ENCODE data around the gene ITPR1. TPM values are rescaled to one million over a fixed set of nuclear protein-coding genes. Genes with fewer than 3 reads are reported as not detected.

ITPR1 gene
- total RNA-seq, 2 experiments from 2014 or later = 48.6 to 55.6 TPM

DNA sequence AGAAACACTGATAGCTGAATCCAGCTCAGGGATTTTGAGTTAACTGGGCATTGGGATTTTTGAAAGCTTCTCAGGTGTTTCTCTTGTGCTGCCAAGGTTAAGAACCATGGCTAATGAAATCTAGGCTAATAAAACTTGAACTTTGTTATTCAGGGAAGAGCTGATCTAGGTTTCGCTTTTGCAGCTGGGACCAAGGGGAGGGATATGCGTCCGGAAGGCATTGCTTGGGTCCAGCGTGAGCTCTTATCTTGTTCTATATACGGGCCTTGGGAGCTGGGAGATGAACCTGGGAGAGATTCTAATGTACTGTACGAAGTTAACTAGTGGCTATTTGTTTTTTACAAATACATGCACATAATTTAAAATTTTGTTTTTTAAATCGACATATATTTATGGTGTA lies 29.8 kb downstream of the ITPR1 start:
- Mint-ChIP-seq H3K9me3 (ENCODE audit: low read depth) (no peaks in the 10 kb centered on the region), H3K27me3 (no peaks in the 10 kb centered on the region), H3K36me3 (ENCODE audit: low read depth) (peaks cover 11% of the 10 kb centered on the region), H3K4me1 (peaks cover 33% of the 10 kb centered on the region), H3K27ac (no peak overlapping the region), H3K4me3 (no peak overlapping the region)
- ATAC-seq = no peak
- intact Hi-C loops (cut with DNase I, micrococcal nuclease) = no loop called here
- ChIA-PET POLR2A (no interaction called here), CTCF (interaction anchor here (0.6 to 6.2 kb wide), 4 partner anchors 10 to 111 kb away, joined by 3 to 28 read pairs (median 3); no protein-coding TSS in a partner anchor)
- no peak for DNase-seq

DNA sequence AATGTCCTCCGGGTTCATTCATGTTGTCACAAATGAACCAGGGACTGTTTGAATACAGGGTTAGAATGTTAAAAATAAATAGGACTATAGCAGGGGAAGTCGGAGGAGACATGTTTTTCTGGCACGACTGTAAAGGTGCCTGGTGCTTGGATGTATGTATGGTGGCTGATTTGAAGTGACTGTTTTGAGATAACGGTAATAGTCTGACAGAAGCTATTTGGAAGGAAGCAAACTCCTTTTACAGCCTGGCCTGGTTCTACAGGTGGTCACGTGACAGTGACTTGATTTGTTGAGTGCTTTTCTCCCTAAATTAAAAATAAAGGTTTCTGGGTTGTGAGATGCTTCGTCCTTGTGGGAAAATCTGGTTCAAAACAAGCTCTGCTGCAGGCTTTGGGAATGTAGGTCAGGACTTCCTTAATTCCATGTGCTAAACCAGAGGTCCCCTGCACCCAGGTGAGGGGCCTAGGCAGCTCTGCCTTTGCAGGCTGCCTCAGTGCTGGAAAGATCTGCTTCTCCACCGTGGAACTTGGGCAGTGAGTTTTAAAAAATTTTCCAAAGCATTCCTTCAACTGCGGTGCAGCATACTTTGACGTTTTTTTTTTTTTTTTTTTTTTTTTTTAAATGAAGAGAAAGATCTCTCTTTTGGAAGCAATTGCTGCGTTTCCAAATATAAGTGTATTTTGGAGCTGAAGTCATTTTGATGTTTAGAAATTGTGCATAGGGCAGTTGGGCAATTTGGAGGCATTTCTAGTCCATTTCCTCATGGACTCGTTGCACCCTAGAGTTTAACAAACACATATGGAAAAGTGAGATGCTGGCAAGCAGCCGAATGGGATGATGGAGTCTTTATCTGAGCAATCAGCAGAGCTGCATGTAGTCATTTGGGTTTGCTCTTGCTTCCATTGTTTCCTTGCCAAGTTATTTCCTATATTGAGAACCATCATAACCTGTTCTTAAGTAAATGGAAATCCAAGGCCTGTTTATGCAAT lies 30.9 kb downstream of the ITPR1 start:
- no peak for ATAC-seq
- CTCF ChIA-PET = interaction anchor here (1.0 to 6.2 kb wide), 3 partner anchors 15 to 216 kb away, joined by 3 to 28 read pairs (median 5); no protein-coding TSS in a partner anchor
- H3K4me1 Mint-ChIP-seq = peaks cover 22% of the 10 kb centered on the region
- H3K27ac Mint-ChIP-seq = no peak overlapping the region
- peaks cover 11% of the 10 kb centered on the region for H3K36me3 Mint-ChIP-seq (ENCODE audit: low read depth)
- intact Hi-C loops (cut with DNase I, micrococcal nuclease) = no loop called here
- H3K27me3 Mint-ChIP-seq = no peaks in the 10 kb centered on the region
- no peak overlapping the region for H3K4me3 Mint-ChIP-seq
- POLR2A ChIA-PET = no interaction called here
- DNase-seq = no peak
- H3K9me3 Mint-ChIP-seq (ENCODE audit: low read depth) = no peaks in the 10 kb centered on the region

- Mint-ChIP-seq H3K4me3 (no peak overlapping the region), H3K9me3 (ENCODE audit: low read depth) (no peaks in the 10 kb centered on the region), H3K36me3 (ENCODE audit: low read depth) (peaks cover 9% of the 10 kb centered on the region), H3K27me3 (no peaks in the 10 kb centered on the region), H3K4me1 (peaks cover 13% of the 10 kb centered on the region), H3K27ac (no peak overlapping the region)
- ATAC-seq (no peak), DNase-seq (no peak)
- intact Hi-C loops (cut with DNase I, micrococcal nuclease) = no loop called here
- CTCF ChIA-PET = no interaction called here
- POLR2A ChIA-PET = no interaction called here
Measured at GRCh38 chr3:4525560-4526223, 32.5 kb downstream of the ITPR1 start.

GRCh38 chr3:4528320-4528719 lies 35.2 kb downstream of the ITPR1 start:
- intact Hi-C loops (cut with DNase I, micrococcal nuclease) = no loop called here
- DNase-seq (no peak), ATAC-seq (no peak)
- Mint-ChIP-seq H3K27me3 (no peaks in the 10 kb centered on the region), H3K36me3 (ENCODE audit: low read depth) (peaks cover 9% of the 10 kb centered on the region), H3K9me3 (ENCODE audit: low read depth) (no peaks in the 10 kb centered on the region), H3K4me3 (no peak overlapping the region), H3K4me1 (peaks cover 21% of the 10 kb centered on the region), H3K27ac (no peak overlapping the region)
- ChIA-PET POLR2A (no interaction called here), CTCF (interaction anchor here (1.9 kb wide), 1 partner anchor 10 kb away, joined by 6 read pairs; no protein-coding TSS in a partner anchor)

DNA sequence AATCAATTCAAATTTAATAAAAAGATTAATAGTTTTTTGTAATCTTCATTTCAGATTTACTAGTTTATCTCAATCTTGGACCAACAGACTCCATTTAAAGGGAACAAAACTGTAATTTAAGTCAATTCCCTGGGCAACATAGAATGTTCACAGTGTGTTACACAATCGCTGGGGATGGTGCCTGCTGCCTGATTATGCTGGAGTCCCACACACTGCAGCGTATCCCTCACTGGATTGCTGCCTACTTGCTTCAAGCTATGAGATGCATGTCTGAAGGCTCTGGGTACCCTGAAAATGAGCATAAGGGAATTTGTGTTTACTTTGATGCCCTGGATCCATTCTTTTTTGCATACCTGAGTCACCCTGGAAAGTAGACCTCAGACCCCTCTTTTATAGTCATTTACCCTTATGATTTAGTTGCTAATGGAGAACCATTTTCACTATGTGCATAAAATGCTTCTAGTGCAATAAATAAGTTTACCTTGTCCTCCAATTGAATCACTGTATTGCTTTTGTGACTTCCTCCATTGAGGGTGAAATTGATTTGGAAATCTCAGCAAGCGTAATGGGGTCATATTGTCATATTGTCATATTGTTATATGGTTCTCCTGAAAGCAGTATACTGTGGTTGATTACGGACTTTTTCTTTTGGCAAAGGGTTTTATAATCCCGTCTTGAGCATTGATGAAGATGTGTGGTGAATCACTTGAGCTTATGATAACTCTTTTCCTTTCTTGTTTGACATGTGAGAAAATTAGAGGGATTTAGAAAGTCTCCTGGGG lies 35.9 kb downstream of the ITPR1 start:
- Mint-ChIP-seq H3K27me3 (no peaks in the 10 kb centered on the region), H3K27ac (no peak overlapping the region), H3K4me3 (no peak overlapping the region), H3K36me3 (ENCODE audit: low read depth) (peaks cover 5% of the 10 kb centered on the region), H3K4me1 (peaks cover 18% of the 10 kb centered on the region), H3K9me3 (ENCODE audit: low read depth) (no peaks in the 10 kb centered on the region)
- CTCF ChIA-PET = interaction anchor here (1.9 kb wide), 1 partner anchor 10 kb away, joined by 6 read pairs; no protein-coding TSS in a partner anchor
- ATAC-seq (no peak), DNase-seq (no peak)
- intact Hi-C loops (cut with DNase I, micrococcal nuclease) = no loop called here
- POLR2A ChIA-PET = no interaction called here

- intact Hi-C loops (cut with DNase I, micrococcal nuclease) = no loop called here
- ATAC-seq (no peak), DNase-seq (no peak)
- ChIA-PET CTCF (interaction anchor here (0.6 to 1.4 kb wide), 3 partner anchors 11 to 508 kb away, joined by 3 to 6 read pairs (median 4); no protein-coding TSS in a partner anchor), POLR2A (no interaction called here)
- no peak overlapping the region for H3K27ac Mint-ChIP-seq
- H3K4me3 Mint-ChIP-seq = no peak overlapping the region
- H3K4me1 Mint-ChIP-seq = peaks cover 22% of the 10 kb centered on the region
- H3K36me3 Mint-ChIP-seq (ENCODE audit: low read depth) = peaks cover 3% of the 10 kb centered on the region
- H3K9me3 Mint-ChIP-seq (ENCODE audit: low read depth) = no peaks in the 10 kb centered on the region
- H3K27me3 Mint-ChIP-seq = no peaks in the 10 kb centered on the region
Measured at GRCh38 chr3:4529876-4530588, 36.9 kb downstream of the ITPR1 start.

DNA sequence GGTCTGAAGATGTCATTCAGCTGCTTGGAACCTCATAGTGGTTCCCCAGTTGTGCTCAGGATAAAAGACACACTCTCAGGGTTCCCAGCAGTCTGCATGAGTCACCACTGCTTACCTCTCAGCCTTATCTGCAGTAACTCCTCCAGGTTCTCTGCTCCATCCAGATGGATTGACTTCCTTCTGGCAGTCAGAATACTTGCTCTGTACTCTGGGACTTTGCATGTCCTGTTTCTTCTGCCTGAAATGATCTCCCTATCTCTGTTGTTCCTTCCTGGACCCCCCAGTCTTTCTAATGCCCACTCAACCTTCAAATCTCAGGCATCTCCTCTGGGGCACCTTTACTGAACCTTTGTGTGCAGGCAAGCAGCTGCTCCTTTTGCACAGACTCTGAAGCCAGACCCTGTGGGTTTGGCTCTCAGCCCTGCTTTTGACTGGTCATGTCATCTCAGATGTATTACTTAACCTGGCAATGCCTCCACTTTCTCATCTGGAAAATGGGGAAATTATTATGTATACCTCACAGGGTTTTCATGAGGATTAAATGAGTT lies 38.4 kb downstream of the ITPR1 start:
- CTCF ChIA-PET = interaction anchor here (1.4 kb wide), 1 partner anchor 12 kb away, joined by 6 read pairs; no protein-coding TSS in a partner anchor
- H3K27ac Mint-ChIP-seq = peak overlapping the region; percentile 24
- H3K4me3 Mint-ChIP-seq = no peak overlapping the region
- ATAC-seq (peak; percentile 57), DNase-seq (no peak)
- H3K4me1 Mint-ChIP-seq = peaks cover 14% of the 10 kb centered on the region
- POLR2A ChIA-PET = no interaction called here
- H3K36me3 Mint-ChIP-seq (ENCODE audit: low read depth) = no peaks in the 10 kb centered on the region
- intact Hi-C loops (cut with DNase I, micrococcal nuclease) = no loop called here
- H3K27me3 Mint-ChIP-seq = no peaks in the 10 kb centered on the region
- H3K9me3 Mint-ChIP-seq (ENCODE audit: low read depth) = no peaks in the 10 kb centered on the region

DNA sequence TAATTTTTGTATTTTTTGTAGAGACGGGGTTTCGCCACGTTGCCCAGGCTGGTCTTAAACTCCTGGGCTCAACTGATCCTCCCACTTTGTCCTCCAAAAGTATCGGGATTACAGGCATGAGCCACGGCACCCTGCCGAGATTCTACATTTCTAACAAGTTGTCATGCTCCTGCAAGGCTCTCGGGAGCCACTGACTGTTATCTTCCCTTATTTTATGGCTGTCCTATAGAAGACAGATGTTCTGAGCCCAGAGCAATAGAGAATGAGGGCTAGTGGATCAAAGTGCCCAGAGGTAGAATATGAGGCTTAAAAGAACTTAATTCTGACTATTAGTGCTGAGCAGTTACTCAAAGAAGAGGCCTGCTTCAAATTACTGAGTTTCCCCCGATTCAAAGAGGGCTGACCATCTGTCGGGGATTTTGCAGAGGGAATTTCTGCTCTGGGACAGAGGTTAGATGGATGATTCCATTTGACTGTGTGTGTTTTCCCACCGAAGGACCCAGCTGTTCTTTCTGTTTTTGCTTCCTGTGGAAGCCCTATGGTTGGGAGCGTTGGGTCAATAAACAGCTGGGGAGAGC lies 39.5 kb downstream of the ITPR1 start:
- H3K4me1 Mint-ChIP-seq = peaks cover 14% of the 10 kb centered on the region
- peaks cover 9% of the 10 kb centered on the region for H3K36me3 Mint-ChIP-seq (ENCODE audit: low read depth)
- DNase-seq (no peak), ATAC-seq (no peak)
- no peaks in the 10 kb centered on the region for H3K27me3 Mint-ChIP-seq
- POLR2A ChIA-PET = interaction anchor here (0.6 kb wide), 1 partner anchor 68 kb away, joined by 6 read pairs; no protein-coding TSS in a partner anchor
- no peaks in the 10 kb centered on the region for H3K9me3 Mint-ChIP-seq (ENCODE audit: low read depth)
- CTCF ChIA-PET = interaction anchor here (1.0 kb wide), 1 partner anchor 182 kb away, joined by 4 read pairs; no protein-coding TSS in a partner anchor
- no peak overlapping the region for H3K27ac Mint-ChIP-seq
- intact Hi-C loops (cut with DNase I, micrococcal nuclease) = no loop called here
- H3K4me3 Mint-ChIP-seq = no peak overlapping the region

DNA sequence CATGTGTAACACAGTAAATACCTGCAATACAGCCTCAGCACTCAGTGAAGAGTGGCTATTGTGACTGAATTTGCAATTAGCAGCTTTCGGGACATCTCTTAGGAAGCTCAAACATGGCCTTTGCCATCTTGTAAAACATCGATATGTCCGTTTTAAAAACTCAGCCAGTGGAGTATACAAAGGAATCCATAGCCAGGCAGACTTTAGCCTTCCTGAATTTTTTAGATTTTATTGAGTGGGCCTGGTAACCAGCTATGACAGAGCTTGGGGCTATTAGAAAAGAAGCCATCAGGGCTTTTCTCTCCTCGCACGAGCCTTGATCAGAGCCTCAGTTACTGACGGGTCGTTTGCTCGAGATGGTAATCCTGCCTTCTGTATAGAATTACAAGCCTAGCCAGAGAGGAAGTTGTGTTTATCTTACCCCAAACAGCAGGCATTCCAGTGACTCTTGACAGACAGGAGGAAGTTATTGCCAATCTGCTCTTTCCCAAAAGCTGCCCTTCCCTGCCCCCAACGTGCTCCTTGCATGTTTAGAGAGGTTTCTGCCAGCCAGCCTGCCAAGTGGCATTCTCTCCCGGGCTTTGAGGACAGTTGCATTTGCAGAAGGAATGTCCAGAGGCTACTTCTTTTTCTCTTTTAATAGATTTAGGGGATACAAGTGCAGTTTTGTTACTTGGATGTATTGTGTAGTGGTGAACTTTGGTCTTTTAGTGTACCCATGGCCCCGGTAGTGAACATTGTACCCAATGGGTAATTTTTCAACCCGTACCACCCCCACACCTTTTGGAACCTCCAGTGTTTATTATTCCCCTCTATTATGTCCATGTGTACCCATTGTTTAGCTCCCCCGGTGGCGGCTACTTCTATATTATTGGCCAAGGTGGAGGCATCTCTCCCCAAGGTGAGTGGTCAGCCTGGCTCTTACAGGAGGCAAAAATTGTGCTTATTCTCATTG lies 40.6 kb downstream of the ITPR1 start:
- Mint-ChIP-seq H3K9me3 (ENCODE audit: low read depth) (peaks cover 3% of the 10 kb centered on the region), H3K27ac (no peak overlapping the region), H3K36me3 (ENCODE audit: low read depth) (peaks cover 15% of the 10 kb centered on the region), H3K27me3 (no peaks in the 10 kb centered on the region), H3K4me1 (peaks cover 14% of the 10 kb centered on the region), H3K4me3 (no peak overlapping the region)
- POLR2A ChIA-PET = no interaction called here
- DNase-seq = no peak
- intact Hi-C loops (cut with DNase I, micrococcal nuclease) = no loop called here
- ATAC-seq = no peak
- CTCF ChIA-PET = interaction anchor here (0.6 to 1.1 kb wide), 3 partner anchors 15 to 183 kb away, joined by 3 to 4 read pairs (median 3); no protein-coding TSS in a partner anchor

All from activated CD4-positive, alpha-beta T cell treated with anti-CD3 and anti-CD28 coated beads for 36 hours (primary cell).